NCI-H82 (cell line): Measurements from ENCODE around the gene CCT6B.

Experiments used
- DNase-seq: peaks from one replicate; lab custom pipeline; 2025; lab: John Stamatoyannopoulos, UW

Gene CCT6B

GRCh38 chr17:34886831-34887230 lies 74.4 kb downstream of the CCT6B start:
- no peak for DNase-seq

GRCh38 chr17:34885076-34885475 lies 76.2 kb downstream of the CCT6B start:
- peak; percentile 84 for DNase-seq

GRCh38 chr17:34884597-34884996 lies 76.7 kb downstream of the CCT6B start:
- DNase-seq = peak; percentile 84

- peak; percentile 43 for DNase-seq
These were observed 77.9 kb downstream of the CCT6B start for GRCh38 chr17:34883106-34884000.

- DNase-seq = no peak
These were observed 82.1 kb downstream of the CCT6B start for GRCh38 chr17:34879146-34879545.
